Epidermal melanocyte (primary cell): ENCODE measurements around the gene FOXL1.

ENCODE experiments used
- DNase-seq: peaks from one replicate; pipeline ENCODE4 v3.0.0; 2011; ENCODE audit warnings: low spot score; ENCODE audit not compliant: insufficient read length

Gene FOXL1

DNA sequence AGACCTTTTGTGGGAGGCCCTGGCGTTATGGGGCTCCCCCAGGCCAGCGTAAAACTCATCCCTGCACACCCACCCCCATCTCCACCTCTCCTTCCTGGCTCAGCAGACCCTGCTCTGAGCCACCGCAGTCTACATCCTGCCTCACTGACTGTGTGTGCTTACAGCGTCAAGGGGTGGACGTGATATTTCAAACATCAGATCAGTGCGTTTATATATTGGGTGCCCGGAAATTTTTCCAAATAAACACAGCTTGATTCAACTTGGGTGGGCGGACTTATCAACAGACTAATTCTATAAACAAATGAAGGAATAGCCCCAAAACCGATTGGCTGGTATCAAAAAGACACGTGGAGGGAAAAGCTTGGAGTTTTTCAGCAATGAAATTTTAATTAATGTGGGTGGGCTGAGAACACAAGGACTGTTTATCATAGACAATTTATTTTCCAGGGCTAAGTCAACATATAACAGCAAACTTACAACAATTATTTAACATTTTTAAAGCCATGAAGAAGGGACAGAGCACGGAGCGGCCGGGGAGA is at the start of gene FOXL1:
TSS of gene FOXL1 (plus strand) at position 489 of the 539 bp plus-strand sequence. CDS start 175 bp downstream, outside the sequence.
- DNase-seq: no peak

DNA sequence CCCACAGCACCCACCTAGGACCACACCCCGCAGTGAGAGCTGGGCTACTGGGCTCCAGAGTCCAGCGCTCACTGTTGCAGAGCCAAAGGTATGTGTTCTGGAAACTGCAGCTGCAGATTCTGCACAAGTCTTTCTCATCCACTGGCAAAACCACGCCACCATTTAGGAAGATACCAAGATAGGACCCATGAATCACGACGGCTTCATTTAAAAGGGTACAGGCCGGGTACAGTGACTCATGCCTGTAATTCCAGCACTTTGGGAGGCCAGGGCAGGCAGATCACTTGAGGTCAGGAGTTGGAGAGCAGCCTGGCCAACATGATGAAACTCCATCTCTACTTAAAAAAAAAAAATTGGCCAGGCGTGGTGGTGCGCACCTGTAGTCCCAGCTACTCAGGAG is 49.2 kb upstream of the FOXL1 start:
- DNase-seq: no peak

DNA sequence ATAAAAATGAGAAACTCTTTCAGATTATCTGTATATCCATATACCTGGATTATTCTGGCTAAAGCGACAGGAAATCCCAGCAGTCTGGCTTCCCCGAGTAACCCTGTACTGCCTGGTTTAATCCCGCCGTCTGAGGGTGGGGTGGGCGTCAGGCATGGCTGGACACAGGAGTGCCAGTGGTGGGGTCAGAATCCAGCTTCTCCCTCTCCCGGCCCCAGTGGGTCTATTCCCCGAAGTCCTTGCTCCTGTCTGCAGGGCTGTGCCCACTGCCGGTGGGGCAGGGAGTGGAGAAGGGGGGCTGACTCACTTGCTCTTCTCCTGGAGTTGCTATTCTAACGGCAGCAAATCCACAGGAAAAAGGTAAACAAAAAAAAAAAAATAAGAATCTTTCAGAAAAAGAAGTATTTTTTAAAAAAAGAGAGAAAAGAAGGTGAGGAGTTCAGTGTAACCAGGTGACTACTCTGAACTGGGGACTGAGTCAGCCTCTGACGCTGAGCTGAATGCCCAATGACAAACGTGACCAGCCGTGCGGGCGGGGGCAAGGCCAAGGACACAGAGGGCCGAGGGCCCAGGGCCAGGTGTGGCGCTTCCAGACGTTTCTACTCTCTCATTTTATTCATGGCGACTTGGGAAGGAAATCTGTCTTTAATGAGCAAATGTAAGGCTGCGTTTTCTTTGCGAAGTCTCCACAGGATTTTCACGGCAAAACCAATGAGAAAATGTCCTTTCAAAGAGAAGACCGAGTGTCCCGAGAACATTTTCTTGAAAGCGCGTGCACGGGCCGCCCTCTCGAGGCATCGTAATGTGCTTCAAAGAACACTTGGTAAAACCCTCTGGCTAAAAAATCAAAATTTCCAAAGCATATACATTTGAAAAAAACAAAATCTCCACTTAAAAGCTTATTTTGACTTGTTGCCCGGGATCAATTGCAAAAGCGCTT is 47.8 kb upstream of the FOXL1 start:
- no peak for DNase-seq

DNA sequence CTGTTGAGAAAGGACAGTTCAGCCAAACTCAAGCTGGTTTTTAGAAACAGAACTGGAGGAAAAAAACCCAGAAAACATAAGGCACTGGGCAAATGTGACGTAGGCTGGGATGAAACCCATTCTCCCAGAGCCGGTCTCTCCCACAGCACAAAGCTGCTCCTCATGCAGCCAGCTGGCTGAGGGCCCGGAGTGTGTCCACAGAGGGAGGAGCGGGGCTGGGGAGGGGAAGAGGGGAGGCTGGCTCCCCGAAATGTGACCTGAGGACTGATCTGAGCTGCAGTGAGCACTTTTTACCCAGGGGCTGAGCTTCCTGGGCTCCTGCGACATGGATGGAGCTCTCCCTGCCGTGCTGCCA is 47.2 kb upstream of the FOXL1 start:
- no peak for DNase-seq

DNA sequence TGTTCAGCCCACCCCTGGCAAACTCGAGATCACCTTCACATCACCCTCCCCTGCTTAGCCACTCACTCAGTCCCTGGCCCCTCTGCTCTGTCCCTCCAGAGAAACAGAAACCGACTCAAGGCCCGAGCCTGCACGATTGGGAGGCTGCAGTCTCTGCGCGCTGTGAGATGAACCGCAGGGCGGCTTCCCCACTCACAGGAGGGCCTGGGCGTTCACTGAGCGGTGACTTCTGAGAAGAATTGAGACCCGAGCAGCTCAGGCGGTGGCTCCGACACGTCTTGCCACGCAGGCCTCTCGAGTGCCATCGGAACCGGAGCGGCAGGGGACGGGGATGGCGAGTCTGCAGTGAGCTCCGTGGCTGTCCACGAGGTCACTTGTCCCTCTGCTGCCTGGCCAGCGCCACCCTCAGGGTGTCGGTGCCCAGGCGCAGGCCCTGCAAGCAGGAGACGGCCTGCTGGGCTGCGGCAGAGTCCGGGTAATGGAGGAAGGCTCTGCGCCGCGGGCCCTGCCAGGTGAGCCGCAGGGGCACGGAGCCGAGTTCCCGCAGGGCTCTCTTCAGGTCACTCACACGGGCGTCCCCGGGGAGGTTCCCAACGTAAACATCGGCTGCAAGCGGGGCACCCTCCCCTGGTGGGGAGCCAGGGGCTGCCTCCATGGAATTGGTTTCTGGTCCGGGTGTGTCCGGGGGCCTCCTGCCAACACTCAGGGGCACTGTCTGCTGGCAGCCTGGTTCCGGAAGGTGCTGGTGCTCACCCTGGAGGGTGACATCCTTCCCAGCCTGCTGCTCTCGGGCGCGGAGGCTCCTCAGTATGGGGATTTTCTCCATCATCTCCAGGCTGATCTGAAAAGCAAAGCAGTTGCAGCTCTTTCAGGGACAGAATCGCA is 46.5 kb upstream of the FOXL1 start:
- no peak for DNase-seq

DNA sequence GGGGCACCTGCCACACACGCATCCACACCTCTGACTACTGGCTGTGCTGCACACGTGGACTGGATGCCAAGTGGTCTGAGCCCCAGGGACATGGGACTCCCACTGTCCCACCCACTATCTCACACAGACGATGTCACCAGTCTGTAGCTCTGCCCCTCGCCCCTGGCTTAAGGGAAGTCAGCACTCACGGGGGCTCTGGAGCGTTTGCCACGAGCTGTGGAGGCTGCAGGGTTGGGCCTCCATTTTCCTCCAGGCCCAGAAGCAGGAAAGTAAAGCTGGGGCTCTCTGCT is 45.9 kb upstream of the FOXL1 start:
- no peak for DNase-seq

DNA sequence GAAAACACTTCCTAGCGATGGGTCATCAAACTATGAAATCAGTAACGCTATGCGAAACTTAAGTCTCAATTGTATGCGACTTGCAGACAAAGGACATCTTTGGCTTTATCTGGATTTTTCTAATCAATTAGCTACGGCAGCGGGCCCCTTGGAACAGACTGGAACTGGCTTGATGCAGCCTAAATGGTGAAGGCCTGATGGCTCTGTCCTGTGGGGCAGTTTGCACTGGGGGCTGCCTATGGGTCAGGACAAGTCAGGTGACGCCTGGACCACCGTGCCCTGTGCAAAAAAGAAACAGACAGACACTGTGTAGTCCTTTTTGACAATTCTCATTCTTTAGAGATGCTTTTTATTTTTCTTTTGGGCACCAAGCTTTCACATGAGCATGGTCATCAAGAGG is 45.3 kb upstream of the FOXL1 start:
- no peak for DNase-seq

DNA sequence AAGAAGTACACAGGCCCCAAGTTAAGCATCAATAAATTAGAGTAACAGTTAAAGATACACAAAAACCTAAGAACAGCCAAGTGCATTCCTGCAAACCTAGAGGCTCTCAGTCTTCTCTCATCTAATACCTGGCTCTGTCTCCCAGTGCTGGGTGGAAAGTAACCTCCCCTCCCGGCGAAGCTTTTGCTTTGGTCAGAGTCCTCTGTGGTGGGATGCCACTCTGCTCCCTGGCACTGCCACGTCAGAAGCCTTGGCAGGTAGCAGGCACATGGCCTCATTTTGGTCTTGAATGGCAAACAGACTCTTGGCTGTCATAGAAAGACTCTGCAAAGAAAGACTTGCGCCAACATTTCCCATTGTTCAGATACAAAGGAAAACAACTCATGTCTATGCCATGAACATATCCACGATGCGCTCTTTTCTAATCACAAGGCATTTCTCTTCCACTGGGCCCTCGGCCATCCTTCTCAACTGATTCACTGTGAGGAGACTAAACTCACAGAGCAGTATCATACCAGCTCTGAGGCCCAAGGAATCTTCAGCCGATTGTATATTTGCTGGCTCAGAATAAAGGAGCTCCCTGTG is 44.5 kb upstream of the FOXL1 start:
- no peak for DNase-seq

DNA sequence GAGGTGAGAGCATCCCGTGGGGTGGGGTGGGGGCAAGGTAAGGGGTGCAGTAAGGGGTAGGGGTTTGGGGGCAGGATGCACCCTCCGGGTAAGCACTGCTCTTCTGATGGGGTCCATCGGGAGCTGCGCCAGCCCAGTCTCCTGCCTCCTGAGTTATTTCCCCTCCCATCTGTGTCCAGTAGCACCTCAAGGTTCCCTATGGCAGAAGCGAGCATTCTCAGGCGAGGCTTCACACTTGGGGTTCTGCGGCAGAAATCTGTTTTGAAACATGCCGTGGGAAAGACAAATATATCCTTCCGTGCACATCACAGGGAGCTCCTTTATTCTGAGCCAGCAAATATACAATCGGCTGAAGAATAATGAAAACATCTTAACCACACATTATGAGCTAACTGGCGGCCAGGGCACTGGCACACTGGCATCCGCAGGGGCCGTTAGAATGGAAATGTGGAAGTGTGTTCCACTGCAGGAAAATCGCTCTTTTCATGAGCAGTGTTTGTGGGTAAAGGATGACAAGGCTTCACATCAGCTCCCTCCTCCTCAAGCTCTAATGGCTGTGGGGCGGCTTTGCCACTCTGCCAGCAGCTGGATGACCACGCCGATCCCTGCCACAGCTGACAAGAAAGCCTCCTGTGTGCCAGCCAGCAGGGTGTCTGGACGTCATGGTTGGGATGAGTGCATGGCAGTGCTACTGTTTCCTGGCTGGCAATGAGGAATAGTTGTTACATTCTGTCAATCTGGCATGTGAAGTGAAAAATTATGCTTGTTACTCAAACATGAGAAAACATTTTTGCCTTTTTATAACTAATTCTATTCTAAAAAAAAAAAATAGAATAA is 43.4 kb upstream of the FOXL1 start:
- DNase-seq: no peak

DNA sequence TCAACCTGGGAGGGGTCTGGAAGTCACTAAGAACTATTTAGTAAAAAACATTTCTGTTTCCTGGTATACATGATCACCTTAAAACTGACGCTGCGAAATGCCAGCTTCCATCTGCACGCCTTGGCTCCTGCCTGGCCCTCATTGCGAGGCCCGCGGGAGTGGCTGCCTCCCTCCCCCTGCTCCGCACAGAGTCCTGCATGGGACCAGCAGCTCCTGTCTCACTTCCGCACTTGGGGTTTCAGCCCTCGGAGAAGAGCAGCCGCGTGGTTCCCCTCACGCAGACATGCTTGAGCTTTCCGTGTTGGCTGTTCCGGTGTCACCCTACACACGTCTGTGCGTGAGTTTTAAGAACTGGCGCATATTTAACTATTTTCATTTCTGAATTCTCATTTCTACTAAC is 41.7 kb upstream of the FOXL1 start:
- DNase-seq: no peak

DNA sequence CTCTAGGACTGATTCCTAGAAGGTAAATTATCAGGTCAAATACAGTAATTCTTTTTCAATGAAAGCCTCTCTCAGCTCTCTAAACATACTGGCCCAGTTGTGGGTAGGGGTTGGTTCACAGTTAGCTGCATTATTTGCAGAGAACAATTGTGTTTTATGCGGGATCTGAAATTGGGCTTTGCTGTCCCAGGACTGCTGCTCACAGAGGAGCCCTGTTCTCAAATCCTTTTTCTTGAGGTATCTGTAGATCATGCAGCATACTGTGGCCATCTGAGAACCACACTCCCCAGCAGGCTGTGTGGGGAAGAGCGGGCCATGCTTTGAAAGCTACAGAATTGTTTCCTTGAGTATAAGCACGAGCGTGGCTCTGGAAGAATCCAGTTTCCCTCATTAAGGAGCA is 40.9 kb upstream of the FOXL1 start:
- no peak for DNase-seq

DNA sequence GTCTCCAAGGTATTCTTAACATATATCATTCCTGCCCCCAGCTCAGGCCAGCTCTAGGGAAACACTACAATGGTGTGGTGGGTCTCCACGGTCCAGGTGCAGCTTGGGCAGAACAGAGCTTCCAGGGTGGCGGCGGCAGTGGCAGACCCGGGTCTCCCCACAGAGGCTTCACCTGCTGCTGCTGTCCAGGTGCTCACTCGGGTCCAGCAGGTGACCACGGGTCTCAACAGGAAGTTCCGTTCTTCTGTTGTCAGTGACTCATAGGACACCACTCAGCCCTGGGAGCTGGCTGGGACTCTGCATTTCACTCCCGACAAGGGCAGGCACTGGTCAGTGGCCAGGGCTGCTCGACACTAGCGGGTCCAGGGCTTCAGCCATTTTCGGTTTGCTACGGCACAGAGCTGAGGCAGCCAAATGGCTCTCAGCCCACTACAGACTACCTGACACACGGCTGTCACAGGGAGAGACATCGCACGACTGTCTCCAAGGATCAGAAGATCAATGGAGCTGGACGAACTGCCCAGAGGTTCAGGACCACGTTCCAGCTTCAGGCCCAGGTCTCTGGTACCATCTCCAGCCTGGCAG is 40.1 kb upstream of the FOXL1 start:
- DNase-seq: no peak

DNA sequence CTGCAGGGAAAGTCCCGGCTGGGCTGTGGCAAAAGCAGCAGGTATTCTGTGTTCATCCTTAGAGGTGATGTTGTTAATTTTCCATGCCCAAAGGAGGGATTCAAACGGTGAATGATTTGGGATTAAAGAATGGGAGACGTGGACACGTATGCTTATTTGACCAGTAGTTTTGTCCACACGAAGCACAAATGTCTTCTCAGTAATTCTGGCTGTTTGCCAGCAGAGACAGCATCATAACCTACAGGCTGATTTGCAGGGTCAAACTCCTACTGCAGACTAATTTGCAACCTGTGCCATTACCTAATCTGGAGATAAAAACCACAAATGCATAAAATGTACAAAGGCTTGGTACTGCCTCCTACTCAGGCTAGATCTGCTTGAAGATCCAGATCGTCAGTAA is 37.5 kb upstream of the FOXL1 start:
- no peak for DNase-seq

DNA sequence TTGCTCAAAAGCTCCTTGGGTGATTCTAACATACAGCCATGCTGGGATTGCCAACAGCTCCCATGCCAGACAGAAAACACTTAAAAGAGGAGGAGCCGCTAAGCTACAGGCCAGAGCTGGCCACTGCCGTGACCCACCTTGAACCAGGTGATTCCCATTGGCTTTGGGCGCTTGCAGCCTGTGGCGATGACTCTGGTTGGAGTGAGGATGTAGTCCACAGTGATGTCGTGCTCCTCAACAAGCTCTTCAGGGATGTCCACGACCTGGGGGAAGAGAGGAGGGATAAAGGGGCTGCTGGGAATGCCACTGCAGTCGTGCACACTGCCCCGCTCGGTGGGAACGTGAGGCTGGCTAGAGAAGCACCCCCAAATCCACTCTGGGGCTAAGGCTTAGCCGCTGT is 36.8 kb upstream of the FOXL1 start:
- no peak for DNase-seq

DNA sequence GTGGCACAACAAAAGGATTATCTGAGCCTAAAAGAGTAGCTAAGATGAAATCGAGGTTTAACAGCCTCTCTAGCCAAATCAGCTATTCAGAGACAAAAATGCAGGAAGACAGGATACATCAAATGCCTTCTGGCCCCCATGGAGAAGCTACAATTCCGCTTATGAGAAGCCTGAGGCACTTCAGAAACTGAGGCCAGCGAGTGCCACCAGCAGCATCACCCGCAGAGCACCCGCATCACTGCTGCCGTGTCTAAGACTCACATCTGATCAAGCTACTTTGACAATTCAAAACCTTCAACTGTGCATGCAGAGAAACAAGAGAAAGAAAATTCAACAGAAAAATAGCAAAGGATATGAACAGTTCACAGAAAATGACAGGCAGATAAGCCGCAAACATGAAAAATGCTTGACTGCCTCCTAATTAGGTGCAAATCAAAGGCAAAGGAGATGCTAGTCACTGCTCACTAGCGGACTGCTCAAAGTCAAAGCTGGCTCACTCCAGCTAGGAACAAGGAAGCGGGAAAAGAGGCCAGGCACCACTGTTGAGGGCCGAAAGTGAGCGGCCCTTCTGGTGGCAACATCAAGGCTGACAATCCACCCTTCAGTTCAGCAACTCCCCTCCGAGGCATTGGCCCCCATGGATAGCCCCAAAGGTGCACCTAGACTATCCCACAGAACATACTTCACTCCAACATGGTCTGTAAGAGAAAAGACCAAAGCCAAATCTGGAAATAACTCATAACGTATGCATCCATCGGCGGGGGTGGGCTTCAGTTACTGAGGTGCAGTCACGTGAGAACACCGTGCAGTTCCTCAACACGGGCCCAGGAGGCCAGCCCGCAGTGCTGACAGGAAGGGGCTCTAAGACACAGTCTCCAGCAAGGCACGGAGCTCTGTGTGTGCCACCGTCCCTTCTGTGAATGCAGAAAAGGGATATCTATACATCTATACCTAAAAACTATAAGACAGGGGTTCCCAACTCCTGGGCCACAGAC is 35.3 kb upstream of the FOXL1 start:
- DNase-seq: no peak

DNA sequence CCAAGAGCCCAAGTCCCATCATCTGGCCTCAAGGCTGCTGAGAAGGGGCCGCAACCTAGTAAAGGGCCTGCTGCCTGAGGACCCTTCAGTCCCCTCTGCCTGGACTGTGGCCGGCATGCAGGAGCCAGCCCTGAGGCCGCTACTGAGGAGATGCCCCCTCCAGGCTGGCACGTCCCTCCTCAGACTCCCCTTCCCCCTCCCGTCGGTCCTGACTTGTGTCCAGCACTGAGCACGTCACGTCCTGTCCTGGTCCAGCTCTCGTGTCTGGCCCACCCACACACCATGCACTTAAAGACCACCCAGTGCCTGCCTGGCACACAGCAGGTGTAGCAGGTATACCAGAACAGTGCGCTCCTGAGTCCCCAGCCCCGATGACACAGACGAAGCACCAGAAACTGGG is 32.9 kb upstream of the FOXL1 start:
- DNase-seq: no peak

DNA sequence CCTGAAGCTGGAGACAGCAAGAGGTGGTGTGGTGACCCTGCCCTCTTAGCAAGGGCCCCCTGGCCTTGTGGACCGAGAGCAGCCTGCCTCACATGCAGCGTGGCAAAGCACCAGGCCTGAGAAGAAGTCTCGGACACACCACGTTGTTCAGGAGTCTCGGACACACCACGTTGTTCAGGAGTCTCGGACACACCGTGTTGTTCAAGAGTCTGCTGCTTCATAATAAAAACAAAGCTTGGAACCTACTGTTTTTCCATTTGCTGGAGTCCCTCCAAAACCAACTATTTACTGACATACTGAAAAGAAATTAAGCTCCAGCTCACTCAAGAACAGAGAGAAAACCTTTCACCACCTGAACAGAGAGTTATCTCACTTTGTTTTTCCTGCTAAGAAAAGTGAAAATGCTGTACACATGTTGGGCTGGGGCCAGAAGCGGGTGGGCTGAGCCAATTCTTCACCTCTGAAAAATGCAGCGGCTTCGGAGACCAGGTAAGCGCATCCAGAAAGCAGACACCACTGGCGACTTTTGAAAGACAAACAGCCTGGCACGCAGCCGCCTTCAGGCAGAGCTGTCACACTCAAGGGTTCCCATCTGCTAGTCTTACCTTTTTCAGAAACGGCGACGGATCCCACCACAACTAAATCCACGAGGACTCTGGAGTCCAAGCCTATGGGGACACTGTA is 32.3 kb upstream of the FOXL1 start:
- DNase-seq: no peak

DNA sequence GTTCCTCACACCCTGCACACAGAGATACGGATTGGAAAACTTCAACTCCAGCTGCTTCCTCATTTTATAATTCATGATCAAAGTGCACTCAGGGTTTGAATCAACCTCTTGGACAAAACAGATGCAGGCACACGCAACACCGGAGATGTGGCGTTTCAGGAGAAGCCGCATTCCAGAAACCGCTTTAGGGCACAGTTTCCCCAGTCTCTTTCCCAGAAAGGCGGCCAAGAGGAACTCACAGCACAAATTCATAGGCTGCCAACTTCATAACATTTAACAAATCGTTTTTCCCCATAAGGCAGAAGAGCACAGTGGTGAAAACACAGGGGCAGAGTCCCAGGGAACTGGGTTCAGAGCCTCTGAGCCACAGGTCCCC is 31.7 kb upstream of the FOXL1 start:
- DNase-seq: no peak

DNA sequence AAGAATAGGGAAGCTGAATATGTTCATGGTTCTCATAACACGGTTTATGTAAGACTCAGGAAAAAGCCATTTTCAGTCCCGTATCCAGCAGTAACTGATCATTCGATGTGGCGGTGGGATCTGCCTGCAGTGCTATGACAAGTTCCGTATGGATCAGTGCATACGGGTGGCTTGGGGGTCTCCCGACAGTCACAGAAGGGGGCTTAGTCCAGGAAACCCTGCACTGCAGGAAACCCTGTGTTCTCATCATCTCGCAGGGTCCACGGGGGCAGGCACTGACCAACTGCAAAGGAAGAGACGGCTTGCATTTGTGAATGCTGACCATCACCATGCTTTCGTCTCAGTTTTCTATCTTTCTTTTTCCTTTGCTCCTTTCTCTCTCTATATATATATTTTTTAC is 31.1 kb upstream of the FOXL1 start:
- no peak for DNase-seq
